ENCODE measurements around the gene MYO16.

Gene MYO16

GRCh38 chr13:108629181-108629752 lies at the start of gene MYO16:
Gene MYO16, plus strand, starts transcription at chr13:108629611. Its CDS starts 234 bp downstream, at chr13:108629845.
- H3K4me3 ChIP-seq (ENCODE audit: low read length in 2 of 2) = no peak within 1 kb of the TSS
- H3K36me3 ChIP-seq (ENCODE audit: control insufficient read depth in 2 of 2, insufficient read depth in 2 of 2, low read length in 2 of 2) = no peaks in the 10 kb centered on the region
- H3K9ac ChIP-seq (ENCODE audit: low read depth in 1 of 2, low read length in 2 of 2) = no peak within 1 kb of the TSS
- H3K27me3 ChIP-seq (ENCODE audit: control insufficient read depth in 2 of 2, insufficient read depth in 2 of 2, low read length in 2 of 2) = no peaks in the 10 kb centered on the region
- H3K9me3 ChIP-seq (ENCODE audit: control insufficient read depth in 2 of 2, low read length in 2 of 2) = no peaks in the 10 kb centered on the region
- H3K4me1 ChIP-seq (ENCODE audit: control insufficient read depth in 2 of 2, insufficient read depth in 2 of 2, low read length in 2 of 2) = no peaks in the 10 kb centered on the region
- H3K27ac ChIP-seq (ENCODE audit: low read depth in 2 of 2, low read length in 2 of 2) = no peak within 1 kb of the TSS

- Histone ChIP-seq H3K36me3 (ENCODE audit: control insufficient read depth in 2 of 2, insufficient read depth in 2 of 2, low read length in 2 of 2) (no peaks in the 10 kb centered on the region), H3K4me3 (ENCODE audit: low read length in 2 of 2) (no peak overlapping the region), H3K9me3 (ENCODE audit: control insufficient read depth in 2 of 2, low read length in 2 of 2) (no peaks in the 10 kb centered on the region), H3K27me3 (ENCODE audit: control insufficient read depth in 2 of 2, insufficient read depth in 2 of 2, low read length in 2 of 2) (no peaks in the 10 kb centered on the region), H3K27ac (ENCODE audit: low read depth in 2 of 2, low read length in 2 of 2) (no peak overlapping the region), H3K4me1 (ENCODE audit: control insufficient read depth in 2 of 2, insufficient read depth in 2 of 2, low read length in 2 of 2) (no peaks in the 10 kb centered on the region), H3K9ac (ENCODE audit: low read depth in 1 of 2, low read length in 2 of 2) (no peak overlapping the region)
These were observed 42.6 kb upstream of the MYO16 start for GRCh38 chr13:108586826-108587225.

- Histone ChIP-seq H3K36me3 (ENCODE audit: control insufficient read depth in 2 of 2, insufficient read depth in 2 of 2, low read length in 2 of 2) (no peaks in the 10 kb centered on the region), H3K4me1 (ENCODE audit: control insufficient read depth in 2 of 2, insufficient read depth in 2 of 2, low read length in 2 of 2) (no peaks in the 10 kb centered on the region), H3K9ac (ENCODE audit: low read depth in 1 of 2, low read length in 2 of 2) (no peak overlapping the region), H3K4me3 (ENCODE audit: low read length in 2 of 2) (no peak overlapping the region), H3K27ac (ENCODE audit: low read depth in 2 of 2, low read length in 2 of 2) (no peak overlapping the region), H3K27me3 (ENCODE audit: control insufficient read depth in 2 of 2, insufficient read depth in 2 of 2, low read length in 2 of 2) (no peaks in the 10 kb centered on the region), H3K9me3 (ENCODE audit: control insufficient read depth in 2 of 2, low read length in 2 of 2) (no peaks in the 10 kb centered on the region)
These were observed 40.9 kb upstream of the MYO16 start for GRCh38 chr13:108588516-108588915.

- Histone ChIP-seq H3K36me3 (ENCODE audit: control insufficient read depth in 2 of 2, insufficient read depth in 2 of 2, low read length in 2 of 2) (no peaks in the 10 kb centered on the region), H3K9me3 (ENCODE audit: control insufficient read depth in 2 of 2, low read length in 2 of 2) (no peaks in the 10 kb centered on the region), H3K4me3 (ENCODE audit: low read length in 2 of 2) (no peak overlapping the region), H3K27ac (ENCODE audit: low read depth in 2 of 2, low read length in 2 of 2) (no peak overlapping the region), H3K4me1 (ENCODE audit: control insufficient read depth in 2 of 2, insufficient read depth in 2 of 2, low read length in 2 of 2) (no peaks in the 10 kb centered on the region), H3K9ac (ENCODE audit: low read depth in 1 of 2, low read length in 2 of 2) (no peak overlapping the region), H3K27me3 (ENCODE audit: control insufficient read depth in 2 of 2, insufficient read depth in 2 of 2, low read length in 2 of 2) (no peaks in the 10 kb centered on the region)
These were observed 35.3 kb upstream of the MYO16 start for GRCh38 chr13:108594153-108594552.

- H3K9me3 ChIP-seq (ENCODE audit: control insufficient read depth in 2 of 2, low read length in 2 of 2) = no peaks in the 10 kb centered on the region
- H3K4me3 ChIP-seq (ENCODE audit: low read length in 2 of 2) = no peak overlapping the region
- no peaks in the 10 kb centered on the region for H3K27me3 ChIP-seq (ENCODE audit: control insufficient read depth in 2 of 2, insufficient read depth in 2 of 2, low read length in 2 of 2)
- H3K4me1 ChIP-seq (ENCODE audit: control insufficient read depth in 2 of 2, insufficient read depth in 2 of 2, low read length in 2 of 2) = no peaks in the 10 kb centered on the region
- no peaks in the 10 kb centered on the region for H3K36me3 ChIP-seq (ENCODE audit: control insufficient read depth in 2 of 2, insufficient read depth in 2 of 2, low read length in 2 of 2)
- no peak overlapping the region for H3K9ac ChIP-seq (ENCODE audit: low read depth in 1 of 2, low read length in 2 of 2)
- no peak overlapping the region for H3K27ac ChIP-seq (ENCODE audit: low read depth in 2 of 2, low read length in 2 of 2)
These were observed 33.8 kb upstream of the MYO16 start for GRCh38 chr13:108595436-108596274.

- H3K4me1 ChIP-seq (ENCODE audit: control insufficient read depth in 2 of 2, insufficient read depth in 2 of 2, low read length in 2 of 2) = no peaks in the 10 kb centered on the region
- no peak overlapping the region for H3K27ac ChIP-seq (ENCODE audit: low read depth in 2 of 2, low read length in 2 of 2)
- H3K4me3 ChIP-seq (ENCODE audit: low read length in 2 of 2) = no peak overlapping the region
- no peaks in the 10 kb centered on the region for H3K36me3 ChIP-seq (ENCODE audit: control insufficient read depth in 2 of 2, insufficient read depth in 2 of 2, low read length in 2 of 2)
- H3K9me3 ChIP-seq (ENCODE audit: control insufficient read depth in 2 of 2, low read length in 2 of 2) = no peaks in the 10 kb centered on the region
- H3K27me3 ChIP-seq (ENCODE audit: control insufficient read depth in 2 of 2, insufficient read depth in 2 of 2, low read length in 2 of 2) = no peaks in the 10 kb centered on the region
- no peak overlapping the region for H3K9ac ChIP-seq (ENCODE audit: low read depth in 1 of 2, low read length in 2 of 2)
These were observed 31.5 kb upstream of the MYO16 start for GRCh38 chr13:108597943-108598342.

- no peak overlapping the region for H3K4me3 ChIP-seq (ENCODE audit: low read length in 2 of 2)
- no peak overlapping the region for H3K9ac ChIP-seq (ENCODE audit: low read depth in 1 of 2, low read length in 2 of 2)
- peaks cover 0 to 6% of the 10 kb centered on the region in 2 donors for H3K9me3 ChIP-seq (ENCODE audit: control insufficient read depth in 2 of 2, low read length in 2 of 2)
- no peaks in the 10 kb centered on the region for H3K4me1 ChIP-seq (ENCODE audit: control insufficient read depth in 2 of 2, insufficient read depth in 2 of 2, low read length in 2 of 2)
- H3K27me3 ChIP-seq (ENCODE audit: control insufficient read depth in 2 of 2, insufficient read depth in 2 of 2, low read length in 2 of 2) = no peaks in the 10 kb centered on the region
- no peaks in the 10 kb centered on the region for H3K36me3 ChIP-seq (ENCODE audit: control insufficient read depth in 2 of 2, insufficient read depth in 2 of 2, low read length in 2 of 2)
- no peak overlapping the region for H3K27ac ChIP-seq (ENCODE audit: low read depth in 2 of 2, low read length in 2 of 2)
These were observed 23.0 kb upstream of the MYO16 start for GRCh38 chr13:108606424-108606823.

- Histone ChIP-seq H3K4me3 (ENCODE audit: low read length in 2 of 2) (no peak overlapping the region), H3K4me1 (ENCODE audit: control insufficient read depth in 2 of 2, insufficient read depth in 2 of 2, low read length in 2 of 2) (no peaks in the 10 kb centered on the region), H3K36me3 (ENCODE audit: control insufficient read depth in 2 of 2, insufficient read depth in 2 of 2, low read length in 2 of 2) (no peaks in the 10 kb centered on the region), H3K9me3 (ENCODE audit: control insufficient read depth in 2 of 2, low read length in 2 of 2) (peaks cover 0 to 6% of the 10 kb centered on the region in 2 donors), H3K27ac (ENCODE audit: low read depth in 2 of 2, low read length in 2 of 2) (no peak overlapping the region), H3K9ac (ENCODE audit: low read depth in 1 of 2, low read length in 2 of 2) (no peak overlapping the region), H3K27me3 (ENCODE audit: control insufficient read depth in 2 of 2, insufficient read depth in 2 of 2, low read length in 2 of 2) (no peaks in the 10 kb centered on the region)
These were observed 20.1 kb upstream of the MYO16 start for GRCh38 chr13:108609353-108609752.

- Histone ChIP-seq H3K27me3 (ENCODE audit: control insufficient read depth in 2 of 2, insufficient read depth in 2 of 2, low read length in 2 of 2) (no peaks in the 10 kb centered on the region), H3K27ac (ENCODE audit: low read depth in 2 of 2, low read length in 2 of 2) (no peak overlapping the region), H3K4me3 (ENCODE audit: low read length in 2 of 2) (no peak overlapping the region), H3K4me1 (ENCODE audit: control insufficient read depth in 2 of 2, insufficient read depth in 2 of 2, low read length in 2 of 2) (no peaks in the 10 kb centered on the region), H3K36me3 (ENCODE audit: control insufficient read depth in 2 of 2, insufficient read depth in 2 of 2, low read length in 2 of 2) (no peaks in the 10 kb centered on the region), H3K9me3 (ENCODE audit: control insufficient read depth in 2 of 2, low read length in 2 of 2) (peaks cover 0 to 6% of the 10 kb centered on the region in 2 donors), H3K9ac (ENCODE audit: low read depth in 1 of 2, low read length in 2 of 2) (no peak overlapping the region)
These were observed 18.9 kb upstream of the MYO16 start for GRCh38 chr13:108610507-108610906.

GRCh38 chr13:108615241-108615640 lies 14.2 kb upstream of the MYO16 start:
- no peaks in the 10 kb centered on the region for H3K4me1 ChIP-seq (ENCODE audit: control insufficient read depth in 2 of 2, insufficient read depth in 2 of 2, low read length in 2 of 2)
- H3K9ac ChIP-seq (ENCODE audit: low read depth in 1 of 2, low read length in 2 of 2) = no peak overlapping the region
- H3K4me3 ChIP-seq (ENCODE audit: low read length in 2 of 2) = no peak overlapping the region
- no peaks in the 10 kb centered on the region for H3K27me3 ChIP-seq (ENCODE audit: control insufficient read depth in 2 of 2, insufficient read depth in 2 of 2, low read length in 2 of 2)
- H3K9me3 ChIP-seq (ENCODE audit: control insufficient read depth in 2 of 2, low read length in 2 of 2) = no peaks in the 10 kb centered on the region
- no peaks in the 10 kb centered on the region for H3K36me3 ChIP-seq (ENCODE audit: control insufficient read depth in 2 of 2, insufficient read depth in 2 of 2, low read length in 2 of 2)
- H3K27ac ChIP-seq (ENCODE audit: low read depth in 2 of 2, low read length in 2 of 2) = no peak overlapping the region

Data from mucosa of rectum (tissue), 2 donors.